Osteoblast (primary cell): ENCODE results near the gene HCAR1. TPM values are rescaled to one million over a fixed set of nuclear protein-coding genes. Genes with fewer than 3 reads are reported as not detected.
"Not testable (repeated sequence)": the region's sequence is repeated elsewhere in the genome, so short reads cannot be mapped to it uniquely, and the experiment has no call there.

Experiments used
- DNase-seq: peaks from one replicate; pipeline ENCODE4 v3.0.0; 2011; ENCODE audit warnings: low spot score, mixed read lengths; ENCODE audit not compliant: insufficient read length; ENCODE audit errors: missing footprints
- H2AFZ ChIP-seq: 2 replicates; pipeline ENCODE4 v1.6.0; 2011; ENCODE audit warnings: mild to moderate bottlenecking, low read length
- H3K27ac ChIP-seq: 2 replicates; pipeline ENCODE4 v1.5.1; 2011; ENCODE audit warnings: mild to moderate bottlenecking, low read depth, low read length, moderate library complexity
- H3K27me3 ChIP-seq: 2 replicates; pipeline ENCODE4 v1.6.0; 2012; ENCODE audit warnings: mild to moderate bottlenecking, control low read depth, inconsistent platforms, low read length, moderate library complexity; ENCODE audit not compliant: insufficient read depth
- H3K36me3 ChIP-seq: 2 replicates; pipeline ENCODE4 v1.5.1; 2011; ENCODE audit warnings: mild to moderate bottlenecking, low read length, control low read depth, moderate library complexity; ENCODE audit not compliant: insufficient read depth
- H3K4me1 ChIP-seq: 2 replicates; pipeline ENCODE4 v1.5.1; 2011; ENCODE audit warnings: mild to moderate bottlenecking, low read length, control low read depth, moderate library complexity; ENCODE audit not compliant: insufficient read depth
- H3K4me2 ChIP-seq: 2 replicates; pipeline ENCODE4 v1.6.0; 2011; ENCODE audit warnings: mild to moderate bottlenecking, low read length; ENCODE audit not compliant: insufficient read depth
- H3K4me3 ChIP-seq: fragments of 200-600 bp; sonication (generic); 3 replicates; pipeline ENCODE4 v1.5.1; 2012; ENCODE audit warnings: mild to moderate bottlenecking, low read length, inconsistent platforms; ENCODE audit not compliant: insufficient read depth
- H3K79me2 ChIP-seq: 2 replicates; pipeline ENCODE4 v1.6.0; 2012; ENCODE audit warnings: mild to moderate bottlenecking, low read length, control low read depth, inconsistent platforms; ENCODE audit not compliant: insufficient read depth
- H3K9me3 ChIP-seq: 2 replicates; pipeline ENCODE4 v1.5.1; 2011; ENCODE audit warnings: low read depth, low read length, control low read depth
- H4K20me1 ChIP-seq: 2 replicates; pipeline ENCODE4 v1.6.0; 2012; ENCODE audit warnings: mild to moderate bottlenecking, low read length, control low read depth; ENCODE audit not compliant: insufficient read depth
- CTCF ChIP-seq: IDR thresholded peaks from 2 replicates; pipeline ENCODE4 v1.5.1; 2011; ENCODE audit warnings: mild to moderate bottlenecking, low read depth, low read length, moderate library complexity; ENCODE audit errors: extremely low read depth
- total RNA-seq: library from RNA; depleted of rRNA; stranded (reverse); fragments of >200 nt; gene quantifications from 2 replicates; pipeline ENCODE4 v1.2.3, GENCODE V29; 2012

HCAR1 gene
- total RNA-seq, 1 donor: 1.1 TPM

GRCh38 chr12:122725452-122726079, 5.1 kb downstream of the HCAR1 start:
- Histone ChIP-seq H3K4me1 (peaks cover 6% of the 10 kb centered on the region), H3K9me3 (no peaks in the 10 kb centered on the region), H3K27me3 (no peaks in the 10 kb centered on the region), H3K79me2 (no peaks in the 10 kb centered on the region), H3K36me3 (no peaks in the 10 kb centered on the region), H3K27ac (no peak overlapping the region), H3K4me2 (no peak overlapping the region), H4K20me1 (no peaks in the 10 kb centered on the region), H2AFZ (no peak overlapping the region), H3K4me3 (no peak overlapping the region)
- DNase-seq: no peak
- no peak for TF ChIP-seq CTCF

GRCh38 chr12:122724641-122725243, 5.9 kb downstream of the HCAR1 start:
- Histone ChIP-seq H3K4me3 (no peak overlapping the region), H3K9me3 (no peaks in the 10 kb centered on the region), H3K27ac (no peak overlapping the region), H2AFZ (no peak overlapping the region), H3K4me2 (no peak overlapping the region), H3K36me3 (no peaks in the 10 kb centered on the region), H3K27me3 (no peaks in the 10 kb centered on the region), H3K4me1 (peaks cover 4% of the 10 kb centered on the region), H4K20me1 (no peaks in the 10 kb centered on the region), H3K79me2 (no peaks in the 10 kb centered on the region)
- TF ChIP-seq CTCF: no peak
- no peak for DNase-seq

- DNase-seq: no peak
- no peaks in the 10 kb centered on the region for H3K27me3 ChIP-seq
- H3K4me2 ChIP-seq: no peak overlapping the region
- H2AFZ ChIP-seq: no peak overlapping the region
- H4K20me1 ChIP-seq: no peaks in the 10 kb centered on the region
- no peak overlapping the region for H3K4me3 ChIP-seq
- peaks cover 4% of the 10 kb centered on the region for H3K4me1 ChIP-seq
- no peaks in the 10 kb centered on the region for H3K9me3 ChIP-seq
- H3K27ac ChIP-seq: no peak overlapping the region
- no peak for TF ChIP-seq CTCF
- no peaks in the 10 kb centered on the region for H3K36me3 ChIP-seq
- no peaks in the 10 kb centered on the region for H3K79me2 ChIP-seq
Measured at GRCh38 chr12:122722387-122722786, 8.3 kb downstream of the HCAR1 start.

- no peak overlapping the region for H3K4me2 ChIP-seq
Measured at GRCh38 chr12:122721057-122721545, 9.5 kb downstream of the HCAR1 start.

GRCh38 chr12:122716658-122717057, 14.0 kb downstream of the HCAR1 start, which contains the start of gene HCAR3:
Gene HCAR3, minus strand, starts transcription at chr12:122716811. Its CDS starts 74 bp downstream, at chr12:122716737.
- H3K4me2 ChIP-seq, H2AFZ ChIP-seq, H3K79me2 ChIP-seq, H3K36me3 ChIP-seq, H3K9me3 ChIP-seq, H3K27ac ChIP-seq, H3K27me3 ChIP-seq, H4K20me1 ChIP-seq, H3K4me1 ChIP-seq, H3K4me3 ChIP-seq, DNase-seq: not testable (repeated sequence)

More at GRCh38 chr12:122721057-122721545, 9.5 kb downstream of the HCAR1 start:
- H3K4me1 ChIP-seq: peaks cover 4% of the 10 kb centered on the region
- H3K4me3 ChIP-seq: no peak overlapping the region
- no peak overlapping the region for H3K27ac ChIP-seq
- H3K79me2 ChIP-seq: no peaks in the 10 kb centered on the region
- peaks cover 1% of the 10 kb centered on the region for H3K27me3 ChIP-seq
- H3K9me3 ChIP-seq: no peaks in the 10 kb centered on the region
- no peak for TF ChIP-seq CTCF
- no peak overlapping the region for H2AFZ ChIP-seq
- DNase-seq: no peak
- H4K20me1 ChIP-seq: no peaks in the 10 kb centered on the region
- no peaks in the 10 kb centered on the region for H3K36me3 ChIP-seq

- H3K4me3 ChIP-seq, H3K27me3 ChIP-seq, H2AFZ ChIP-seq, H3K4me2 ChIP-seq, H3K36me3 ChIP-seq, H3K9me3 ChIP-seq, H3K27ac ChIP-seq, H3K4me1 ChIP-seq, H4K20me1 ChIP-seq, H3K79me2 ChIP-seq, DNase-seq: not testable (repeated sequence)
Measured at GRCh38 chr12:122715211-122715610, 15.4 kb downstream of the HCAR1 start.
